Activated T-helper 17 cell treated with anti-CD3 and anti-CD28 coated beads, Interleukin-2, amount 50 U/mL, for 72 hours (primary cell): ENCODE measurements around the gene CNN1. TPM values are rescaled to one million over a fixed set of nuclear protein-coding genes. Genes with fewer than 3 reads are reported as not detected.
A peak's percentile ranks its signal among the peaks of the same experiment; 100 is the strongest.

Experiments used
- ATAC-seq: fragments of 150-1000 bp; cut with Tn5 transposase; replicated peaks from 2 replicates; pipeline ENCODE4 v1.10.0; 2021; ENCODE audit warnings: mild to moderate bottlenecking, moderate library complexity
- H3K27ac Mint-ChIP-seq: one replicate; pipeline ENCODE4 v1.8.0; 2022; ENCODE audit warnings: mixed read lengths
- H3K27me3 Mint-ChIP-seq: one replicate; pipeline ENCODE4 v1.8.0; 2022; ENCODE audit warnings: mixed read lengths
- H3K36me3 Mint-ChIP-seq: one replicate; pipeline ENCODE4 v1.8.0; 2022; ENCODE audit warnings: low read depth, mild to moderate bottlenecking, mixed read lengths
- H3K4me1 Mint-ChIP-seq: one replicate; pipeline ENCODE4 v1.8.0; 2022; ENCODE audit warnings: mixed read lengths
- H3K4me3 Mint-ChIP-seq: one replicate; pipeline ENCODE4 v1.8.0; 2022; ENCODE audit warnings: mild to moderate bottlenecking, mixed read lengths
- H3K9me3 Mint-ChIP-seq: one replicate; pipeline ENCODE4 v1.8.0; 2022; ENCODE audit warnings: mixed read lengths
- total RNA-seq, 2 donors: library from RNA; stranded (reverse); gene quantifications; one replicate each; pipeline ENCODE4 v1.2.3, GENCODE V29; 2022

CNN1 gene
- total RNA-seq, 2 donors from 2014 or later: not detected

- H3K36me3 Mint-ChIP-seq: peaks cover 45% of the 10 kb centered on the region
- ATAC-seq: no peak
- no peaks in the 10 kb centered on the region for H3K27me3 Mint-ChIP-seq
- peaks cover 7% of the 10 kb centered on the region for H3K4me1 Mint-ChIP-seq
- no peak overlapping the region for H3K27ac Mint-ChIP-seq
- H3K9me3 Mint-ChIP-seq: no peaks in the 10 kb centered on the region
- H3K4me3 Mint-ChIP-seq: peak overlapping the region; percentile 90
Measured at GRCh38 chr19:11507370-11508078, 31.1 kb upstream of the CNN1 start.

DNA sequence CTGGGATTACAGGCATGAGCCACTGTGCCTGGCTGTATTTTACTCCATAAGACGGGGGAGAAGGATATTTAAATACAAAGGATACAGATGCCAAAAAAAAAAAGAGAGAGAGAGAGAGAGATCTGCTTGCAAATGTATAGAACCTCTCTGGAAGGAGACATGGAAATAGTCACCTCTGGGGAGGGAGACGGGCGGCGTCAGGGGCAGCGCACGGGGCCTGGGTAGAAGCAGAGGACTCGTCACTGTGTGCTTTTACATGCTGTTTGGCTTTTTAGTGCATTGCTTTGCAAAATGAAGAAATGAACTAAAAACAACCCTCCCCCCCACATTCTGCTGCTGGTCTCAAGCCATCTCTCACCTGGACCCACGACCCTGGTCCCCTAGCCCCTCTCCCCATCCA, 28.2 kb upstream of the CNN1 start:
- Mint-ChIP-seq H3K4me1 (no peaks in the 10 kb centered on the region), H3K27ac (no peak overlapping the region), H3K36me3 (peaks cover 63% of the 10 kb centered on the region), H3K9me3 (no peaks in the 10 kb centered on the region), H3K27me3 (no peaks in the 10 kb centered on the region), H3K4me3 (no peak overlapping the region)
- ATAC-seq: no peak

DNA sequence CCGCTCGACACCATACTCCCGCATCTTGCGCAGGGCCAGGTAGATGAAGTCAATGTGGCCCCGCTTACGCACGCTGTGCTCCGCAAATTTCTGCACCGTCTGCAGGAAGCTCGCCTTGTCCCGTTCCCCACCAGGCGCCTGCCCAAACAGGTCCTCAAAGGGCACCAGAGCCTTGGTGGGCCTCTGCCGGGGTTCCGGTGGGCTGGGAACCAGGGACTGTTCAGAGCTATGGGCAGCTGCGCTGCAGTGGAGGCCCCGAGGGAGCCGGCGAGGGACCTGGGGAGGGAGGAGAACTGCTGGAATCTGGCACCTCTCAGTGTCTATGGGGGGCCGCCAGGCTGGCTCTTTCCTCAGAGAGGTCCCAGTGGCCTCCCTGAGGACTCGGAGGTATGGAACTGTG, 24.7 kb upstream of the CNN1 start:
- ATAC-seq: no peak

GRCh38 chr19:11519138-11519537, 19.5 kb upstream of the CNN1 start:
- no peaks in the 10 kb centered on the region for H3K9me3 Mint-ChIP-seq
- H3K27me3 Mint-ChIP-seq: no peaks in the 10 kb centered on the region
- H3K27ac Mint-ChIP-seq: no peak overlapping the region
- H3K4me3 Mint-ChIP-seq: no peak overlapping the region
- peak; percentile 48 for ATAC-seq
- no peaks in the 10 kb centered on the region for H3K4me1 Mint-ChIP-seq
- peaks cover 73% of the 10 kb centered on the region for H3K36me3 Mint-ChIP-seq

More for the DNA sequence above, 24.7 kb upstream of the CNN1 start:
- Mint-ChIP-seq H3K27ac (no peak overlapping the region), H3K9me3 (no peaks in the 10 kb centered on the region), H3K4me3 (no peak overlapping the region), H3K36me3 (peaks cover 77% of the 10 kb centered on the region), H3K4me1 (no peaks in the 10 kb centered on the region), H3K27me3 (no peaks in the 10 kb centered on the region)

- Mint-ChIP-seq H3K27ac (peak within 1 kb of the TSS; percentile 94), H3K36me3 (peaks cover 15% of the 10 kb centered on the region), H3K27me3 (no peaks in the 10 kb centered on the region), H3K4me3 (peak within 1 kb of the TSS; percentile 98), H3K4me1 (peaks cover 9% of the 10 kb centered on the region), H3K9me3 (no peaks in the 10 kb centered on the region)
- ATAC-seq: peak; percentile 97
Measured at GRCh38 chr19:11528551-11529341, 9.9 kb upstream of the CNN1 start, which contains the start of gene ECSIT. Gene ECSIT (minus strand): TSS chr19:11529134. CDS start chr19:11519170, 9,964 bp downstream.

GRCh38 chr19:11530432-11530831, 8.2 kb upstream of the CNN1 start:
- no peaks in the 10 kb centered on the region for H3K9me3 Mint-ChIP-seq
- H3K4me3 Mint-ChIP-seq: no peak overlapping the region
- H3K4me1 Mint-ChIP-seq: peaks cover 10% of the 10 kb centered on the region
- no peaks in the 10 kb centered on the region for H3K27me3 Mint-ChIP-seq
- peak; percentile 10 for ATAC-seq
- H3K27ac Mint-ChIP-seq: no peak overlapping the region
- peaks cover 14% of the 10 kb centered on the region for H3K36me3 Mint-ChIP-seq

DNA sequence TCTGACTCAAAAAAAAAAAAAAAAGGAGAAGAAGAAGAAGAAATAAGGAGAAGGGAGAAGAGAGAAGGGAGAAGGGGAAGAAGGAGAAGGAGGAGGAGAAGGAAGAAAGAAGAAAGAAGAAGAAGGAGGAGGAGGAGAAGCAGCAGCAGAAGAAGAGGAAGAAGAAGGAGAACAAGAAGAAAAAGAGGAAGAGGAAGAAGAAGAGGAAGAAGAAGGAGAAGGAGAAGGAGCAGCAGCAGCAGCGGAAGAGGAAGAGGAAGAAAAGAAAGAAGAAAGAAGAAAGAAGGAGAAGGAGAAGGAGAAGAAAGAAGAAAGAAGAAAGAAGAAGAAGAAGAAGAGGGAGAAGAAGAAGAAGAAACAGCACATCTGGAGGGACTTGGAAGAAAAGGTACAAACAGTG, 4.1 kb upstream of the CNN1 start:
- Mint-ChIP-seq H3K4me1 (peaks cover 9% of the 10 kb centered on the region), H3K9me3 (no peaks in the 10 kb centered on the region), H3K27me3 (peaks cover 5% of the 10 kb centered on the region), H3K27ac (peak overlapping the region; percentile 67), H3K4me3 (peak overlapping the region; percentile 74), H3K36me3 (no peaks in the 10 kb centered on the region)
- no peak for ATAC-seq

GRCh38 chr19:11534948-11535347, 3.7 kb upstream of the CNN1 start:
- H3K27me3 Mint-ChIP-seq: peaks cover 5% of the 10 kb centered on the region
- H3K36me3 Mint-ChIP-seq: no peaks in the 10 kb centered on the region
- no peak for ATAC-seq
- peak overlapping the region; percentile 74 for H3K4me3 Mint-ChIP-seq
- peaks cover 9% of the 10 kb centered on the region for H3K4me1 Mint-ChIP-seq
- H3K27ac Mint-ChIP-seq: peak overlapping the region; percentile 67
- H3K9me3 Mint-ChIP-seq: no peaks in the 10 kb centered on the region

DNA sequence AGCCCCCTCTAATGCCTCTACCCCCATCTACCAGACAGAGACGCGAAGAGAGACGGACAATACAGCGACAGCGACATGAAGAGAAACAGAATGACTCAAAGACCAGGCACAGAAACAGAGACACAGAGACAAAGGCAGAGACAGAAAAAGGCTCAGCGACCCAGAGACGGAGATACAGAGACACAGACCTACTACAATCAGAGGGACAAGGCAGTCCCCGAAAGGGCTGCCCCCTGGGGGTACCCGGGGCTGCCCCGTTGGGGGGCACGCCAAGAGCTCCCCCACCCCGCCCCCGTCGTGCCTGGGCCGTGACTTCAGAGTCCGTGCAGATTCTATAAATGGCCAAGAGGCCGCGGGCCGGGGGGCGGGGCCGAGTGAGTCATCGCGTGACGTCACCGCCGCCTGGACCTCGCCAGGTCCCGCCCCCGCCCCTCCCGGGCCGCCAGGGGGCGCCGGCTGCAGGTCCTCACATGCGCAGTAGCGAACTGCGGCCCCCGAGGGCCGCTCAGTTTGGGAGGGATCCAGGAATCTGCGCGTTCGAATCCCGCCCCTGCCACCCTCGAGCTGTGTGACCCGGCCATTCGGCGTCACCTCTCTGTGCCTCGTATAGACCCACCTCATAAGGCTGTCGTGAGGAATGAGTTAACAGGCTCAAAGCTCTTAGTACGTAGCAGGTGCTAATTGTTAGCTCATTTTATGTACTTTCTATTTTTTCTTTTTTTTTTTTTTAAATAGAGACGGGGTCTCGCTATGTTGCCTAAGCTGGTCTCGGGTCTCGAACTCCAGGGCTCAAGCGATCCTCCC, 2.7 kb upstream of the CNN1 start:
- Mint-ChIP-seq H3K27ac (peak overlapping the region; percentile 89), H3K36me3 (no peaks in the 10 kb centered on the region), H3K27me3 (peaks cover 10% of the 10 kb centered on the region), H3K9me3 (no peaks in the 10 kb centered on the region), H3K4me3 (peak overlapping the region; percentile 74), H3K4me1 (peaks cover 9% of the 10 kb centered on the region)
- ATAC-seq: peak; percentile 77

- H3K4me1 Mint-ChIP-seq: peaks cover 5% of the 10 kb centered on the region
- peaks cover 20% of the 10 kb centered on the region for H3K27me3 Mint-ChIP-seq
- H3K36me3 Mint-ChIP-seq: no peaks in the 10 kb centered on the region
- no peak for ATAC-seq
- no peak overlapping the region for H3K27ac Mint-ChIP-seq
- H3K9me3 Mint-ChIP-seq: no peaks in the 10 kb centered on the region
- H3K4me3 Mint-ChIP-seq: no peak overlapping the region
Measured at GRCh38 chr19:11539495-11540365, 1.1 kb downstream of the CNN1 start.

- ATAC-seq: no peak
- H3K9me3 Mint-ChIP-seq: no peaks in the 10 kb centered on the region
- H3K36me3 Mint-ChIP-seq: no peaks in the 10 kb centered on the region
- peaks cover 20% of the 10 kb centered on the region for H3K27me3 Mint-ChIP-seq
- H3K4me1 Mint-ChIP-seq: peaks cover 2% of the 10 kb centered on the region
- H3K27ac Mint-ChIP-seq: no peak overlapping the region
- H3K4me3 Mint-ChIP-seq: no peak overlapping the region
Measured at GRCh38 chr19:11540645-11541044, 2.0 kb downstream of the CNN1 start.

GRCh38 chr19:11541238-11541637, 2.6 kb downstream of the CNN1 start:
- ATAC-seq: no peak

DNA sequence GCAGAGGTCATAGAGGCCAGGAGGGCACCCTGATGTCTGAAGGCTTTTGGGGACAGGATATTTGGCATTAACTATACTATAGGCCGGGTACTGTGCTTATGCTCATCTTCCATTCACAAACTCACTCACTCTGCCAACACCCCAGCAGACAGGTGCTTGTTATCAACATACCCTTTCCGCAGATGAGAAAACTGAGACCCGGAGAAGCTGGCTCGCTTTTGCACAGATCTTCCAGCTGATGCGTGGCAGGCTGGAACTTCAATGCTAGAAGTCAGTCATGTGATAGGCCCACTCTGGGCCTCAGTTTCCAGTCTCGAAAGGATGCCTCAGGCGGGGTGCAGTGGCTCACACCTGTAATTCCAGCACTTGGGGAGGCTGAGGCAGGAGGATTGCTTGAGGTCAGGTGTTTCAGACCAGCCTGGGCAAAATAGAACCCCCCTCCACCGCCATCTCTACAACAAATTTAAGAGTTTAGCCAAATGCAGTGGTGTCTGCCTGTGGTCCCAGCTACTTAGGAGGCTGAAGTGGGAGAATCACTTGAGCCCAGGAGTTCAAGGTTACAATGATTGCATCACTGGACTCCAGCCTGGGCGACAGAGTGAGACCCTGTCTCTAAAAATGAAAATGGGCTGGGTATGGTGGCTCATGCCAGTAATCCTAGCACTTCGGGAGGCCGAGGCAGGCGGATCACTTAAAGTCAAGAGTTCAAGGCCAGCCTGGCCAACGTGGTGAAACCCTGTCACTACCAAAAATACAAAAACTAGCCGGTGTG, 9.5 kb downstream of the CNN1 start:
- no peak overlapping the region for H3K27ac Mint-ChIP-seq
- no peaks in the 10 kb centered on the region for H3K9me3 Mint-ChIP-seq
- peaks cover 11% of the 10 kb centered on the region for H3K36me3 Mint-ChIP-seq
- no peak overlapping the region for H3K4me3 Mint-ChIP-seq
- no peaks in the 10 kb centered on the region for H3K4me1 Mint-ChIP-seq
- peaks cover 7% of the 10 kb centered on the region for H3K27me3 Mint-ChIP-seq
- ATAC-seq: no peak

More at GRCh38 chr19:11541238-11541637, 2.6 kb downstream of the CNN1 start:
- no peaks in the 10 kb centered on the region for H3K9me3 Mint-ChIP-seq
- peaks cover 20% of the 10 kb centered on the region for H3K27me3 Mint-ChIP-seq
- H3K36me3 Mint-ChIP-seq: no peaks in the 10 kb centered on the region
- H3K4me3 Mint-ChIP-seq: no peak overlapping the region
- H3K4me1 Mint-ChIP-seq: no peaks in the 10 kb centered on the region
- H3K27ac Mint-ChIP-seq: no peak overlapping the region
